H1 (cell line): Measurements from ENCODE around the gene TMEM45A. TPM values are rescaled to one million over a fixed set of nuclear protein-coding genes. Genes with fewer than 3 reads are reported as not detected.

Experiments
- CEBPB ChIP-seq: IDR thresholded peaks from 2 replicates; pipeline ENCODE4 v1.6.1; 2012; ENCODE audit warnings: low read depth, low read length
- CHD2 ChIP-seq: IDR thresholded peaks from 2 replicates; pipeline ENCODE4 v1.6.1; 2012; ENCODE audit warnings: low read length, improper control_type of control experiment
- CREB1 ChIP-seq: IDR thresholded peaks from 2 replicates; pipeline ENCODE4 v1.6.1; 2012; ENCODE audit warnings: inconsistent platforms
- E2F6 ChIP-seq: IDR thresholded peaks from 2 replicates; pipeline ENCODE4 v1.6.1; 2012; ENCODE audit warnings: inconsistent platforms
- KDM1A ChIP-seq: fragments of 200-600, 300-600 bp; sonication (generic); IDR thresholded peaks from 2 replicates; pipeline ENCODE4 v1.7.1; 2016; ENCODE audit warnings: mild to moderate bottlenecking, low read length, borderline replicate concordance
- PHF8 ChIP-seq: fragments of 200-600 bp; sonication (generic); conservative IDR thresholded peaks from 2 replicates; pipeline ENCODE4 v1.7.1; 2012; ENCODE audit warnings: low read depth, mild to moderate bottlenecking, inconsistent platforms, low read length, moderate library complexity
- POLR2A ChIP-seq, 2 experiments: IDR thresholded peaks; 1 replicate in 1 of 2; 2 replicates in 1 of 2; pipeline ENCODE4 v1.6.1; 2011; ENCODE audit warnings: low read depth in 2 of 2, low read length in 2 of 2, mild to moderate bottlenecking in 2 of 2; ENCODE audit errors: control extremely low read depth in 1 of 2
- polyA plus RNA-seq, 7 experiments: library from polyadenylated mRNA; depleted of rRNA in 3 of 7; stranded (reverse) in 5 of 7; unstranded in 2 of 7; fragments of >200 nt in 5 of 7; fragments of 200-250 nt in 2 of 7; gene quantifications; 1 replicate in 5 of 7; 2 replicates in 1 of 7; 4 replicates in 1 of 7; pipeline versions ENCODE4 v1.2.1 to v1.2.3, GENCODE V29; 2011 to 2013; ENCODE audit warnings: missing spikeins in 2 of 7, mixed read lengths in 2 of 7
- total RNA-seq: library from RNA; stranded (reverse); fragmentation: NEBNext Ultra II Directional; extraction: Animal tissue kit (Norgen Biotek cat#: 25700); gene quantifications from 2 replicates; pipeline ENCODE4 v1.2.1, GENCODE V29; 2021

The TMEM45A gene
- total and polyA plus RNA-seq, 2 of the 8 experiments (the other 6 are each of a cell fraction or from before 2014, with no cell fraction given) = 12.9 to 14.2 TPM

- TF ChIP-seq PHF8 (no peak), KDM1A (no peak), CREB1 (no peak), CEBPB (no peak), E2F6 (no peak), POLR2A (IDR thresholded peaks at IDR 0.05; ENCODE audit: control extremely low read depth in 1 of 2, low read depth in 2 of 2, low read length in 2 of 2) (no peak), CHD2 (no peak)
Observed at GRCh38 chr3:100548053-100548452, 55.6 kb downstream of the TMEM45A start (continued).
